Keratinocyte (primary cell): ENCODE results near the gene LPIN1. TPM values are rescaled to one million over a fixed set of nuclear protein-coding genes. Genes with fewer than 3 reads are reported as not detected.

Experiments used
- DNase-seq: peaks from one replicate; pipeline ENCODE4 v3.0.0-alpha.2; 2011; ENCODE audit warnings: low read depth, missing footprints, low spot score
- FAIRE-seq: peaks from 2 replicates; lab custom pipeline; 2011; peaks lifted over from hg19 to GRCh38; lab: Jason Lieb, UNC
- H2AFZ ChIP-seq: 2 replicates; pipeline ENCODE4 v1.6.0; 2012; ENCODE audit warnings: low read length, control low read depth, inconsistent platforms; ENCODE audit not compliant: control insufficient read depth
- H3K27ac ChIP-seq: 2 replicates; pipeline ENCODE4 v1.5.1; 2011; ENCODE audit warnings: low read length; ENCODE audit not compliant: control insufficient read depth, insufficient read depth
- H3K27me3 ChIP-seq: 3 replicates; pipeline ENCODE4 v1.6.0; 2011; ENCODE audit warnings: low read length; ENCODE audit not compliant: control insufficient read depth, insufficient read depth; ENCODE audit errors: extremely low read depth
- H3K36me3 ChIP-seq, 2 experiments: 2 replicates in 1 of 2; 3 replicates in 1 of 2; pipeline ENCODE4 v1.5.1; 2011; ENCODE audit warnings: low read length in 2 of 2, mild to moderate bottlenecking in 1 of 2; ENCODE audit not compliant: control insufficient read depth in 2 of 2, insufficient read depth in 2 of 2; ENCODE audit errors: extremely low read depth in 1 of 2
- H3K4me1 ChIP-seq: 3 replicates; pipeline ENCODE4 v1.5.1; 2011; ENCODE audit warnings: low read length; ENCODE audit not compliant: control insufficient read depth, insufficient read depth; ENCODE audit errors: extremely low read depth
- H3K4me2 ChIP-seq: 3 replicates; pipeline ENCODE4 v1.6.0; 2011; ENCODE audit warnings: low read depth, low read length; ENCODE audit not compliant: control insufficient read depth, insufficient read depth; ENCODE audit errors: extremely low read depth
- H3K4me3 ChIP-seq, 3 experiments: fragments of 200-600 bp in 1 of 3; sonication (generic) in 1 of 3; 2 replicates in 2 of 3; 3 replicates in 1 of 3; pipeline ENCODE4 v1.5.1; 2011 to 2016; ENCODE audit warnings: low read length in 3 of 3, mild to moderate bottlenecking in 3 of 3, control low read depth in 2 of 3, inconsistent platforms in 1 of 3, low read depth in 1 of 3, mixed read lengths in 1 of 3, mixed run types in 1 of 3, moderate library complexity in 1 of 3; ENCODE audit not compliant: control insufficient read depth in 2 of 3, insufficient read depth in 2 of 3; ENCODE audit errors: extremely low read depth in 1 of 3
- H3K79me2 ChIP-seq: 2 replicates; pipeline ENCODE4 v1.6.0; 2012; ENCODE audit warnings: low read length; ENCODE audit not compliant: control insufficient read depth, insufficient read depth
- H3K9ac ChIP-seq: 3 replicates; pipeline ENCODE4 v1.6.0; 2011; ENCODE audit warnings: low read length; ENCODE audit not compliant: control insufficient read depth, insufficient read depth; ENCODE audit errors: extremely low read depth
- H3K9me1 ChIP-seq: 3 replicates; pipeline ENCODE4 v1.6.0; 2011; ENCODE audit warnings: low read length; ENCODE audit not compliant: control insufficient read depth, insufficient read depth; ENCODE audit errors: extremely low read depth
- H3K9me3 ChIP-seq: 2 replicates; pipeline ENCODE4 v1.5.1; 2012; ENCODE audit warnings: low read depth, low read length; ENCODE audit not compliant: control insufficient read depth
- H4K20me1 ChIP-seq: 3 replicates; pipeline ENCODE4 v1.6.0; 2011; ENCODE audit warnings: low read length; ENCODE audit not compliant: control insufficient read depth, insufficient read depth; ENCODE audit errors: extremely low read depth
- EZH2 ChIP-seq: IDR thresholded peaks from one replicate; pipeline ENCODE4 v1.6.1; 2012; ENCODE audit warnings: inconsistent platforms, mild to moderate bottlenecking, low read length, moderate library complexity
- dilution Hi-C: fragments of 300-500 bp; cut with MboI; formaldehyde crosslinking; loops from one replicate; pipeline ENCODE4 v1.7.0; 2020; ENCODE audit warnings: low sequenced_read_pairs; ENCODE audit not compliant: extremely low pct_ligation_motif_present
- polyA plus RNA-seq, 5 experiments: library from polyadenylated mRNA; depleted of rRNA in 3 of 5; stranded (reverse) in 3 of 5; stranded (forward) in 1 of 5; unstranded in 1 of 5; fragments of >200 nt; gene quantifications; 1 replicate in 1 of 5; 2 replicates in 3 of 5; 3 replicates in 1 of 5; pipeline versions ENCODE4 v1.2.1 to v1.2.3, GENCODE V29; 2011 to 2012; ENCODE audit warnings: missing spikeins in 2 of 5, low read depth in 1 of 5, low replicate concordance in 1 of 5
- TF ChIP-seq, protein P1 (sequence below), 3 experiments: IDR thresholded peaks in 1 of 3; conservative IDR thresholded peaks in 1 of 3; optimal IDR thresholded peaks in 1 of 3; 2 replicates in 2 of 3; 3 replicates in 1 of 3; pipeline versions ENCODE3 to v1.5.1; 2011; ENCODE audit warnings: low read length in 3 of 3, mild to moderate bottlenecking in 3 of 3, moderate library complexity in 2 of 3, control low read depth in 1 of 3, inconsistent platforms in 1 of 3; ENCODE audit not compliant: insufficient read depth in 2 of 3; ENCODE audit errors: extremely low read depth in 1 of 3

Gene LPIN1
- polyA plus RNA-seq, 1 donor (not counting 4 experiments of a cell fraction or from before 2014, with no cell fraction given), result 79.6 TPM

- Histone ChIP-seq H3K79me2 (no peaks in the 10 kb centered on the region), H3K9me1 (no peaks in the 10 kb centered on the region), H3K9ac (no peak overlapping the region), H3K4me3 (no peak overlapping the region), H3K9me3 (no peaks in the 10 kb centered on the region), H3K4me2 (no peak overlapping the region), H3K4me1 (peaks cover 32% of the 10 kb centered on the region), H3K27me3 (no peaks in the 10 kb centered on the region), H4K20me1 (no peaks in the 10 kb centered on the region), H3K36me3 (no peaks in the 10 kb centered on the region), H2AFZ (no peak overlapping the region), H3K27ac (no peak overlapping the region)
- FAIRE-seq (no peak), DNase-seq (no peak)
- dilution Hi-C loops, result loop anchor here (25.0 kb wide), 1 partner anchor 87 kb away; no protein-coding TSS in a partner anchor
- no peak for TF ChIP-seq EZH2
- TF ChIP-seq, protein P1, sequence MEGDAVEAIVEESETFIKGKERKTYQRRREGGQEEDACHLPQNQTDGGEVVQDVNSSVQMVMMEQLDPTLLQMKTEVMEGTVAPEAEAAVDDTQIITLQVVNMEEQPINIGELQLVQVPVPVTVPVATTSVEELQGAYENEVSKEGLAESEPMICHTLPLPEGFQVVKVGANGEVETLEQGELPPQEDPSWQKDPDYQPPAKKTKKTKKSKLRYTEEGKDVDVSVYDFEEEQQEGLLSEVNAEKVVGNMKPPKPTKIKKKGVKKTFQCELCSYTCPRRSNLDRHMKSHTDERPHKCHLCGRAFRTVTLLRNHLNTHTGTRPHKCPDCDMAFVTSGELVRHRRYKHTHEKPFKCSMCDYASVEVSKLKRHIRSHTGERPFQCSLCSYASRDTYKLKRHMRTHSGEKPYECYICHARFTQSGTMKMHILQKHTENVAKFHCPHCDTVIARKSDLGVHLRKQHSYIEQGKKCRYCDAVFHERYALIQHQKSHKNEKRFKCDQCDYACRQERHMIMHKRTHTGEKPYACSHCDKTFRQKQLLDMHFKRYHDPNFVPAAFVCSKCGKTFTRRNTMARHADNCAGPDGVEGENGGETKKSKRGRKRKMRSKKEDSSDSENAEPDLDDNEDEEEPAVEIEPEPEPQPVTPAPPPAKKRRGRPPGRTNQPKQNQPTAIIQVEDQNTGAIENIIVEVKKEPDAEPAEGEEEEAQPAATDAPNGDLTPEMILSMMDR (optimal IDR thresholded peaks at IDR 0.05 in 1 of 3, IDR thresholded peaks at IDR 0.05 in 1 of 3, conservative IDR thresholded peaks at IDR 0.05 in 1 of 3; ENCODE audit: extremely low read depth in 1 of 3, insufficient read depth in 2 of 3, low read length in 3 of 3), result no peak
These were observed 46.5 kb upstream of the LPIN1 start for GRCh38 chr2:11699686-11700670.

- dilution Hi-C loops, result no loop called here
- no peak for FAIRE-seq
- Histone ChIP-seq H4K20me1 (no peaks in the 10 kb centered on the region), H3K79me2 (no peaks in the 10 kb centered on the region), H3K9me3 (peaks cover 1% of the 10 kb centered on the region), H3K9me1 (no peaks in the 10 kb centered on the region), H3K4me1 (peaks cover 32% of the 10 kb centered on the region), H3K9ac (no peak overlapping the region), H3K4me3 (no peak overlapping the region), H3K27me3 (no peaks in the 10 kb centered on the region), H3K36me3 (no peaks in the 10 kb centered on the region), H3K4me2 (no peak overlapping the region), H3K27ac (no peak overlapping the region), H2AFZ (no peak overlapping the region)
- no peak for TF ChIP-seq EZH2
- TF ChIP-seq, protein P1 (optimal IDR thresholded peaks at IDR 0.05 in 1 of 3, IDR thresholded peaks at IDR 0.05 in 1 of 3, conservative IDR thresholded peaks at IDR 0.05 in 1 of 3; ENCODE audit: extremely low read depth in 1 of 3, insufficient read depth in 2 of 3, low read length in 3 of 3), result no peak
- no peak for DNase-seq
These were observed 45.2 kb upstream of the LPIN1 start for GRCh38 chr2:11701206-11701605.
